GM19035 (cell line): ENCODE results near the gene BMP2K.

ENCODE experiments used
- ATAC-seq: cut with Tn5 transposase; IDR thresholded peaks from one replicate; pipeline ENCODE4 v1.9.1; 2021; ENCODE audit not compliant: unreplicated experiment

BMP2K gene

GRCh38 chr4:78763763-78764387 is 12.3 kb upstream of the BMP2K start:
- no peak for ATAC-seq

DNA sequence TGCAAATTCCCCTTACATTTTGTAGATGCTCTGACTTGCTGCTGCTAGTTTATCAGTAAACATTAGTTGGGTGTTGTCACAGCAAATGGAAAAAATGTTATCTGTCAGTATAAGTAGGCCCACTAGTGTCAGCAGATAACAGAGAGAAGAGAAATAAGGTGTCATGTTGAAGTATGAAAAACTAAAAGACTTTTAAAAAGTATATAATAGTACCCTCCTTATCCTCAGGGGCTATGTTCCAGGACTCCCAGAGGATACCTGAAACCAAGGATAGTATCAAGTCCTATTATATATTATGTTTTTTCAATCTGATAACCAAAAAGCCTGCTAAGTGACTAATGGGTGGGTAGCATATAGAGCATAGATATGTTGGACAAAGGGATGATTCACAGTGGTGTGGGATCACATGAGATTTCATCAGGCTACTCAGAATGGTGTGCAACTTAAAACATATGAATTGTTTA is 11.6 kb upstream of the BMP2K start:
- ATAC-seq, result no peak

DNA sequence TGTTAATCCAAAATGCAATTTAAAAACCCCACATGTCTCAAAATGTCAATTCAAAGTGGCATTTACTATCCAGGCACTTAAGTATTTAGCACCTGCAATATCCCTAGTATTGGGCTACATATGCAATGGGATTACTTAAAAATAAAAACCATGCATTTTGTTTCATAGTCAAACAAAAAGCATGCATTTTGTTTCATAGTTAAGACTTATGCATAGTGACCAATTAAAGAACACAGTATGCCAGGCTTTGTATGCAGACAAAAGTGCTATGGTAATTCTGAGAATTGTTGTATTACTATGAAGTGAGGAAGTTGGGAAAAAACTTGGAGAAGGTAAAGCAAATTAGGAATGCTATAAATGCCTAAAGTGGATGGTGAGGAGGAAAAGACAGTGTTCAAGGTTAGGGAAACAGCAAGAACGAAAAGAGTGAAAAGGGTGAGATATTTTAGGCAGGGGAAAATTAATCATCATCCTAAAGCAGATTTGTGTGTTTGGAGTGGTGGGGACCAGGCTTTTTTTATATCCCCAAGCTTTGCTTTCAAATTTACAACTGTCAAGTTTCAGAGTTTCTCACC is 10.6 kb upstream of the BMP2K start:
- no peak for ATAC-seq

DNA sequence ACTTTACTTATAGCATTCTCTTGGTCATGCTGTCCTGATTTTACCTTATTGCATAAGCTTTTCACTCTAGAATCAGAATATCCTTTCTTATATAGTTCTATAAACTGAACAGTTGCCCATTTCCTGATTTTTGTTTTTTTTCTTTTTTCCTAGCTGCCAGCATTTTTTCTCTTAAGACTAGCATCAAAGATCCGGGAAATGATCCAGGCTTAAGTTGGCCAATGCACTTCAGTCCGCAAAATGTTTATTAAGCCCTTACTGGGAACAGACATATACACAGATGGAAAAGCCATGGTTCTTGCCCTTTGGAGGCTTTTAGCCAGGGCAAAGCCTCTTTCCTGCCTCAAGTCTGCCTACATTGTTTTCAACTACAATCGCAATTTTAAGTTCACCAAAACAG is 10.1 kb upstream of the BMP2K start:
- ATAC-seq, result no peak

DNA sequence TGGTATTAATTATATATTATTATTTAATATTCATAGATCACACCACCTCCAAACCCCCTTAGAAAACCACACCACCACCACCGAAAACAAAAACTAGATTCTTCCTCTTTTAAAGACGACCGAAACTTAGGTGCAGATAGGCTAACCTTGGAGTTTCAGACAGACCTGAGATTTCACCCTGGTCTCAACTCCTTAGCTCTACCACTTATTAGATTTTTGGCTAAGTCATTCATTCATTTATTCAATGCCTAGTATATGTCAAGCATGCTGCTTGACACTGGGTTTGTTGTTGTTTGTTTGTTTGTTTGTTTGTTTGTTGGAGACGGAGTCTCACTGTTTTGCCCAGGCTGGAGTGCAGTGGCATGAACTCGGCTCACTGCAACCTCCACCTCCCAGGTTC is 9.5 kb upstream of the BMP2K start:
- peak; percentile 91 for ATAC-seq

- peak; percentile 64 for ATAC-seq
Observed at GRCh38 chr4:78767350-78767749, 8.8 kb upstream of the BMP2K start.

DNA sequence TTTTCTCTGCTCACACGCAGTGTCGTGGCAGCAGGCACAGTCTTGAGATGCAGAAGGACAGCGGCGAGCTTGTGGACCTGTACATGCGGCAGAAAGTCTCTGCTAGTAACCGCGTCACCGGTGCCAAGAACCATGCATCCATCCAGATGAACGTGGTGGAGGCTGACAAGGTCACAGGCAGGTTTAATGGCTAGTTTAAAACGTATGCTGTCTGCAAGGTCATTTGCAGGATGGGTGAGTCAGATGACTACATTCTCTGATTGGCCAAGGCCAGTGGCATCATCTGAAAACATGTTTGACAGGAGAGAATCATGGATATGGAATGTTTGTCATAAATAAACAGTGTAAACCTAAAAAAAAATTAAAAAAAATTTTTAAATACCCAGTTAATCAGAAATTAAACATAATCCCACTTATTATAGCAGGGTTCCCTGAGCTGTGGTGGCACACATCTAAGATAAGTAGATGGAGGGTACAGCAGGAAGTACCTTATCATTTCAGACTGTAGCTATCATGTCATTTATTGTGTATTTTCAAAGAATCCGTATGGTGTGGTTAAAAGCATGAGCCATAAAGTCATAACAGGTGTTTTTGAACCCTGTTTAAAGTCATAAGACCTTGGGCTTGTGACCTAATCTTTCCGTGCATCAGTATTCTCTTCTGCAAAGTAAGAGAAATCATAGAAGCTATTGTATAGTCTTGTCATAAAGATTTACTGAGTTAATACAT is 7.5 kb upstream of the BMP2K start:
- ATAC-seq, result no peak

DNA sequence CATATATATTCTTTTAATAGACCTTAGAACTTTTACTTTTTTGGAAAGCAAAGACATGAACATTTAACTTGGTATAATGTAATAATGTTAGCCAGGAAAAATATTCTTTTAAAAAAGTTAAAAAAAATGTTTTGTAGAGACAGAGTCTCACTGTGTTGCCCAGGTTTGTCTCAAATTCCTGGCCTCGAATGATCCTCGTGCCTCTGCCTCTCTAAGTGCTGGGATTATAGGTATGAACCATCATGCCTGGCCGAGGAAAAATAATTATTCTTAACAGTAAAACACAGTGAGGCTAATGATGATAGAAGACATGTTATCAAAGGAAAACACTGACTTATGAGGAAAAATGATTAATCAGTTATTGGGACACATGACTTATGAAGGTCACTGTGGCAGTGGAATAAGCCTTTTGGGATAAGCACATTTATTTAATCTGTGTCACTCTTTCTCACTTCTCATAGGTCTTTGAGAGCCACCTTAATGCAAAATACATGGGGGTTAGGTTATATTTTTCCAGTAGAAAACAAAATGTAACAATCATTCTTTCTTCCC is 6.0 kb upstream of the BMP2K start:
- ATAC-seq, result no peak

- ATAC-seq, result no peak
Observed at GRCh38 chr4:78772526-78773091, 3.5 kb upstream of the BMP2K start.

GRCh38 chr4:78774417-78774816 is 1.7 kb upstream of the BMP2K start:
- no peak for ATAC-seq

- ATAC-seq, result peak; percentile 60
Observed at GRCh38 chr4:78775303-78776078, 659 bp upstream of the BMP2K start.

DNA sequence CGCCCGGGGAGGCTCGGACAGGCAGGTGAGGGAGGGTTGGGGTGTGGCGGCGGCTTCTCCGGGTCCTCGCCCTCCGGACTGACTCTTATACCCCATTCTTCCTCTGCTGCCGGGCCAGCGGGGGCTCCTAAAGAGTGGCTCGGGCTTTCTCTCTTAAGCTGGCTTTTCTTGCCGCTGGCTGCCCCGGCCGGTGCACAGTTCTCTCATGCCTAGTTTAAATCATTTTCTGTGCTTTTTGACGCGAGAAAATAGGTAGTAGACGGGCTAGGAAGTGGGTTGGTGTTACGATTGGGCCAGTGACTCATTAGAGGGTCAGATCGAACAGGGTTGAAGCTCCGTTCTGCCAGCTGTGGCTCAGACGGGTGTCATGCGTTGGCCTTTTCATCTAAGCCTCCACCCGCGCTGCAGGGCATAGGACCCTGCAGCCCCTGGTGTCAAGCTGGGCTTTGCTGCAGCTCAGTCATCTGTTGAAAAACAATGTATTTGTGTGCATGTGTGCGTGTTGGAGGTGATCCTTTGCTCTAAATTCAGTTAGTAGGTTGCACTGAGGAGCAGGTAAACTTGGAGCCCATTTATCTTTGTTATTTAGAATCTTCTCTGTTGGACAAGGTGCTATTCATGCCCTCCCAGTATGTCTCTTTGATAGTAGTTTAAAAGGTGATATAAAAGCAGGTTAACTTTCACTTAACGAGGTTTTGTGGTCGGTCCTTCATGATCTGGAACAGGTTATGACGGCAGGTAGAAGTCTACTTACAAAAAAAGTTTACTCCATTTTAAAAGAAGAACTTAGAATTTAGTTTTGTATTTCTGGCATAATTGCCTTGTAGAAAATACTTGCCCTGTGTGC is 802 bp downstream of the BMP2K start:
- peak; percentile 41 for ATAC-seq

GRCh38 chr4:78777576-78777940 is 1.4 kb downstream of the BMP2K start:
- ATAC-seq, result no peak

GRCh38 chr4:78778530-78778929 is 2.4 kb downstream of the BMP2K start:
- ATAC-seq, result no peak

- no peak for ATAC-seq
Observed at GRCh38 chr4:78779280-78779679, 3.1 kb downstream of the BMP2K start.

DNA sequence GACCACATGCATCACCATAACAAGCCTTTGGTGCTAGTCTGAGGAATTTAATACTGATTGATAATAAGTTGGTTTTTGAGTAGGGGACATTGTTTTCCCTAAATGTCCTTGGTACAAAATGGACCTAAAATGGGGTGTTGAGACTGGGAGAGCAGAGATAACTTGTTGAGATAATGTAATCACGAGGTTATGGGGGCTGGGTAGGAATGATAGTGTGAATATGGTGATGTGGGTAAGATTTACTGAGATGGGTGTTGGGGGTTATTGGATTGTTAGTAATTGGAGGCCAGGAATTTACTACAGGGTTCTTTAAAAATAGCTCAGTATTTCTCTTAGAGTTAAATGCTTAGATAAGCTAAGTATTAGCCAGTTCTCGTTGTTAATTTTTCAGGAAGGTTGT is 3.9 kb downstream of the BMP2K start:
- no peak for ATAC-seq

DNA sequence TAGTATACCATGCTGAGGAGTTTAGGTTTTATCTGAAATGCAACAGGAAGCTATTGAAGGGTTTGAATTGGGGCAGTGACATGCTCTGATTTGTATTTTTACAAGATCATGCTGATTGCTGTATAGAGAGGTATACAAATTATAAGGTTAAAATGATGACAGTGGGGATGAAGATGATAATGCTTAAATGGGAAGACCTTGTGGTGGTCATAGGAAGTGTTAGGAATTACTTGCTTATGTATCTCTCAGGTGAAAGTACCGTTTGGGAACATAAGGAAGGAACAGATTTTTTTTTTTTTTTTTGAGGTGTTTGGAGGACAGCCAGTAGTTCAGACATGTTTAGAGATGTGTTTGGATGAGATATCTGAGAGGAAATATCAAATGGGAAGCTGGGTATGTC is 5.0 kb downstream of the BMP2K start:
- no peak for ATAC-seq

DNA sequence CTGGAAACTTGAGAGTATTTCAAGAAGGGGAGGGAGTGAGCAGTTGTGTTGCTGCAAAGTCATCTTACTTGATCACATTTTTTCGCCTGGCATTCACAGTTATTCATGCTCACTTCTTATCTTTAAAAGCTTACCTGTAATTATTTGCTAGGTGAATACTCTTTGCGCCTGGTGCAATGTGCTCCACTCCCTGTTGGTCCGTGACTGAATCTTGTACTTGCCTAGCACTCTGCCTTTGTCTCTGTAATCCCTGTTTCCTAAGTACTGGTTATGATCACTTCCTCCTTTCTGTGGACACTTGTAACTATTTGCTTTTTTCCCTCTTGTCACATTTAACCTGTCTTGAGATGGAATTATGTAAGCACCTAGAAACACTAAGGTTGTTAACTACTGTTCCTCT is 5.8 kb downstream of the BMP2K start:
- no peak for ATAC-seq

- no peak for ATAC-seq
Observed at GRCh38 chr4:78784236-78784865, 8.2 kb downstream of the BMP2K start.
